AG08396 (cell line): ENCODE data around the gene NLRP1.

ENCODE experiments used
- DNase-seq: peaks from one replicate; pipeline ENCODE4 v3.0.0; 2012; ENCODE audit warnings: low spot score, mixed read lengths

The NLRP1 gene

DNA sequence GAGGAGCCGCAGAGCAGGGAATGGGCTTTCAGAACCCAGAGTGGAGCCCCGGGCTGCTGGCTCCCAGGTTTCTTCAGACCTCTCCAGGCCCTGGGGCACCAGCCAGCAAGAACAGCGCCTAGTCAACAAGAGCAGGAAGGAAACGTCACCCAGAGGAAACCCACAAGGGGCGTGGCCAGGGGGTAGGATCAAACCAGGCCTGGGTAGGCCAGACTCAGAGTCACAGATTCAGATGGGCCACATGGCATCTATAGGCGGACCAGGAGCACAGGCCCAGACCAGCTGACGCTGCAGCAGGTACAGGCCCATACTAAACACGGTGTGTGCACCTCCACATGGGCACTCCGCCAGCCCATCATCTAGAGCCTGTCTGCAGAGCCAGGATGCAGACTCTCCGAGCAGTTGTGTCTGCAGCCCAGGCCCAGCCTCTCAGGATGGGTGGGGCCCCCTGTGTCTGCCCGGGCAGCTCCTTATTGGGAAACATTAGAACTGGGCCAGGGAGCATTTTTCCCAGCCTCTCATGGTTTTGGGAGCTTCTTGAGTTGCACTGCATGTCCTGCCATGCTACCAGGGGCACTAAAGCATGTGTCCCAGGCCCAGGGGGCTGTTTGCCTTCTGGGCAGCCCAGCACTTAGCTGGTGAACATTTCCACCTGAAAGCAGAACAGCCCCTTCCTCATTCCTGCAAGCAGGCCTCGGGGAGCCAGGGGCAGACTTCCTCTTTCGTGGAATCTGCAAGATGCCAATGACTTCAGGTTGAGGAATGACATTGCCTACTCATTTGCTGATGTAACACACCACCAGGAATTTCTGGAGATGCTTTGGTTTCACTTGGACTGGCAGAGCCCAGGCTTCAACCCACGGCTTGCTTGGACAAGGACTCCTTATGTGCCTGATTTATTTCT, at the start of gene NLRP1:
TSS of gene NLRP1 (minus strand) at position 127 of the 904 bp plus-strand sequence. CDS start 552 bp downstream, outside the sequence.
- DNase-seq, result peak; percentile 91

DNA sequence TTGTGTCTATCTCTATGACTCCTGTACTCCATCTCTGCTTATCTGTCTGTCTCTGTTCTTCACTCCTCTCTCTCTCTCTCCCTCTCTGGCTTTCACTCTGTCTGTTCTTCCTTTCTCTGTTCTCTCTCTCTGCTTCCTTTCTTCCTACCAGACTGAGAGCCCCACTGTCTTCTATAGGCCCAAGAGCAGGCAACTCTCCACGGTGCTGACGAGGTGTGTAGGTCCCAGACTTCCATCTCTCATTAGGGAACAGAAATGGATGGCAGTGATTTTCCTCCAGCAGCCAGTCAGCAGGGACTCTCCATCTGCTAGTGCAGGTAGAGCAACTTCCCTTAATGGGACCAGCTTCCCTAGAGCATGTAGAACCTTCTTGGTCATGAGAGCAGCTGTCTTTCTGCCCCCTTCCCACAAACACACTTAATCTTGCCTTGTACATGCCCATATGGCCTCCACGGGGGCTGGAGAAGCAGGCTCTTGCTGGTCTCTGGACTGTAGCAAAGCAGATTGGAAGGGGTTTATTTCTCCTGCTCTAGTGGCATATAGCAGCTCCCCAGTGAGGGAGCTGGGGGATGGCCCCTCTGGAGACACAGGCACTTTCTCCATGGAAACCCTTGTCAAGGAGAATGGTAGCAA, 47.8 kb upstream of the NLRP1 start:
- no peak for DNase-seq

- DNase-seq, result peak; percentile 65
Measured at GRCh38 chr17:5630434-5630833, 46.1 kb upstream of the NLRP1 start.

DNA sequence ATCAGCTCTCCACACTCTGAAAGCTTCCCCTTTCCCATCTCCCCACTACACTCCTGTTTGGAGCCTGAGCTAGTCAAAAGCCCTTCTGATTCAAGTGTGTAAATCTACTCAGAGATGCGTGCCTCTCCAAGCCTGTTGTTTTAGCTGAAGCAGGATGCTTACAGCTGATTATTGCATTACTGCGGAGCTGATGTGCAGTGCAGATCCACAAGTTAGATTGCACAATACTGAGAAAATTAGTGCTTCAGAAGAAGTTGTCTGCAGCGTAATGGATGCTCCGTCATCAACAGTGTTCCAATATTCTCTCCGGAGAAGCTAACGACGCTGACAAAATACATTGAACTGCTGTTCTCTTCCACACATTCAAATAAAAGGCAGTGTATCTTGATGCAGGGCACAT, 44.8 kb upstream of the NLRP1 start:
- no peak for DNase-seq

DNA sequence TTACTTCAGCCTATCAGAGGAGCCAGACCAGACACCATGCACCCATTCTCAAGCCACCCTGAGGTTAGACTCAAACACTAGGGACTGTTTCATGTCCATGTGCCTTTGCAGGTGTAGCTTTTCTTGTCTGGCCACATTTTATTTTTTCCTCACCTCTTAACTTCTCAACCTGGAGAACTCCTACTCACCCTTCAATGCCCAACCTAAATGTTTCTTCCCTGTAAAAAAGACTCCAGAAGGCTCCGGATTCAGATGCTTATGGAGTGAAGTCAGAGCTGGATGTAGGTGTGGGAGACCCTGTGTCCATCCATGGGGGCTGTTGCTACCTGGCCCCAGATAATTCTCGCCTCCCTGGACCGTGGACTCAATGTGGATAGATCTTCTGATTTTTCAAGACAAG, 44.0 kb upstream of the NLRP1 start:
- DNase-seq, result no peak

- DNase-seq, result no peak
Measured at GRCh38 chr17:5624211-5624610, 39.9 kb upstream of the NLRP1 start.

GRCh38 chr17:5621729-5622128, 37.4 kb upstream of the NLRP1 start:
- no peak for DNase-seq

DNA sequence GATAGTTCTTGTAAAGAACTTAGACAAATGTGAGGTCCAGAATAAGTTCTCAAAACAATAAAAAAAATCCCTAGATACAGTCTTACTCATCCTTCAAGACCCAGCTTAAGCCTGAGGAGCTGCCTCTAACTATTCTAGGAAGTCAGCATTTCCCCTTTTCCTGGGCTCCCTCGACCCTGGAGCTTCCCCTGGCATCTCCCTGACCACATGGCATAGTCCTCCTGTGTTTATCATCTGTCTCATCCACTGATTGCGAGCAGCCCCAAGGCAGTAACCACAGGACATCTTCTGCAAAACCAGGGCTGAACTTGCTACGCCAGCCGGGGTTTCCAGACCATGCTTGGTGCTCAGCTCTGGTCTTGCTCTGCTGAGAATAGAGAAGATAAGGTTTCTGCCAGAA, 36.7 kb upstream of the NLRP1 start:
- no peak for DNase-seq

GRCh38 chr17:5619088-5619740, 34.9 kb upstream of the NLRP1 start:
- no peak for DNase-seq

- no peak for DNase-seq
Measured at GRCh38 chr17:5618476-5618875, 34.2 kb upstream of the NLRP1 start.

DNA sequence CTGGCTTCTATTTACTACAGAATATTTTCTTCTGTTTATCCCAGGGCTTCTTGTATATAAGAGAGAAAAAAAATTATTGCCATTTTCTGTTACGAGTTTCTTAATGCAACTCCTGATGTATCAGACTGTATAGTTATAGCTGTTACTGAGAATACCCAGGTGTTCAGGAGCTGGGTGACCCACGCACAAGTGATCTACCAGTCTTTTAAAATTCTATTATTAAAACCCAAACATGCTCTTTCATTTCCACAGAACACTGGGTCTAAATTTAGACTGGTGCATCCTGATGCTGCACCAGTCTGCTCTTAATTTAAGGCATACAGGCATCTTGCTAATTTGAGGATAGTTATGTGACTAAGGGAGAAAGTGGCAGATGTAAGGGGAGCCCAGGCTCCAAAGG, 31.2 kb upstream of the NLRP1 start:
- no peak for DNase-seq

- DNase-seq, result no peak
Measured at GRCh38 chr17:5610956-5611355, 26.6 kb upstream of the NLRP1 start.

DNA sequence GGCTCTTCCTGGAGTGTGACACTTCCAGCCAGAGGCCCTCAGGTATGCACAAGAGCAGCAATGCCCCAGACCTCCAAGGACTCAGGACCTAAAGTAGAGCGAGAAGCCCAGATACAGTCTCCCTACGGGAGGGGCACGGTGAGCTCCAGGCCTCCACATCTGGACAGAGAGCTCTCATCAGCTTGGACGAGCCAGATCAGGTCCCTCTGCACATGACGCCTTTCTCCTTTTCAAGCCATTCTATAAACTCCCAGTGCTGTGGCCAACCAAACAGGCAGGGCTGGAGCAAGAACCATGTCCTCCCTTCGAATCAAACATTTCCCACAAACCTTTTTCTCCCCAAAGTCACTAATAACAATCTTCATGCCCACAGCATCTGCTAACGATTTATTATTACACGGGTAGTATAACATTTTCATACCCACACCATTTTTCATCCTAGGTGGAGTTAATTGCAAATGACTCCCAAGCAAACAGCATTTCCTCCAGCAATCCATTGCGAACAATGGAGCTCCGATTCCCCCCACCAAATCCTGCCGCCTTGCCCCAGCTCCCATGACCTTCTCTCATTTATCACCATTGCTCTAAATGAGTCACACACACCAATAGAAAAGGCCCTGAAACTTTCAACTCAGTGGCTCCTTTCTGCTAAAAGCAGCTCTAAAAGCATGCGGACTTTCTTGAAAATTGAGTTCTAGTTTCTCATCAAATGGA, 24.2 kb upstream of the NLRP1 start:
- DNase-seq, result no peak

GRCh38 chr17:5607946-5608345, 23.6 kb upstream of the NLRP1 start:
- DNase-seq, result no peak

DNA sequence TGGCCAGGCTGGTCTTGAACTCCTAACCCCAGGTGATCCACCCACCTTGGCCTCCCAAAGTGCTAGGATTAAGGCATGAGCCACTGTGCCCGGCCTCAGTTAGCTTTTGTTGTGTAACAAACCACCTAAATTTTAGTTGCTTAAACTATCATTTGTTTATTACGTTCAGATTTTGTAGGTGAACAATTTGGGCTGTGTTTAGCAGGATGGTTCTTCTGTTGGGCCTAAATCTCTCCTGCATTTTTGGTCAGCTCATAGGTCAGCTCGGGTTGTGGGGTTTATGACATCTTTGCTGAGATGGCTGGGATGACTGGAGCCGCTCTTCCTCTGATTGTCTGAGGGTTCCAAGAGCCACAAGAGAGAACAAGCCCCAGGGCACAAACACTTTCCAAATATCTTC, 21.1 kb upstream of the NLRP1 start:
- DNase-seq, result no peak

DNA sequence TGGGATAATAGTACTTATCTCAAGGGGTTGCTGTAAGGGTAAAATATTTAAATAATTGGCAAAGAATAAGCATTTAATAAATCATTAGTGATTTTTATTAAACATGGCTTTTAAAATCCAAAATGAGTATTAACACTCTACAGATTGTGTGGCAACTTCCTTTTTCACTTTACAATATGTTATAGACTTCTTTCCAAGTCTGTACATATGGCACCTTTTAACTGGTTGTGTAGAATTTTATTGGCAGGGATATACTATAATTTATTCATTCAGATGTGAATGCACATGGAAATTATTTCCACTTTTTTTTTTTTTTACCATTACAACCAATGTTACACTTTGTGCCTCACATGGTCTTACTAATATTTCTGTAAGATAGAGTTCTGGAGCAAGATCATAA, 15.7 kb upstream of the NLRP1 start:
- no peak for DNase-seq

DNA sequence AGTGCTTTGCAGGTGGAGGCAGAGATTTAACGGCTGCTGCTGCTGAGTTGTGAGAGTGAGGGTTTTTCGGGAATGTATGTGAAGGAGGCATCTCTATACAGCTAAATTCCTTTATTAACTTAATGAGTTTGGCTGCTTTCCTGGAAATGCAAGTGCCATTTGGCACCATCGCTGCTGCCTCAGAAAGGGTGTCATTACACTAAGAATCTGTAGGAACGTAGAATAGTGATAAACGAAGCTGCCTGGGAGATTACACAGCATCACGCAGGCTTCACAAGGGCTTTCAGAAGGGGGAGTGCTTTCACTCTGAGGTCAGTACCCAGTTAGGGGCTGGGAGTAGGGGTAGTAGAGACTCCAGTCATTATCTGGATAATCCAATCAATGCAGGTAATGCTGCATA, 14.1 kb upstream of the NLRP1 start:
- DNase-seq, result no peak

DNA sequence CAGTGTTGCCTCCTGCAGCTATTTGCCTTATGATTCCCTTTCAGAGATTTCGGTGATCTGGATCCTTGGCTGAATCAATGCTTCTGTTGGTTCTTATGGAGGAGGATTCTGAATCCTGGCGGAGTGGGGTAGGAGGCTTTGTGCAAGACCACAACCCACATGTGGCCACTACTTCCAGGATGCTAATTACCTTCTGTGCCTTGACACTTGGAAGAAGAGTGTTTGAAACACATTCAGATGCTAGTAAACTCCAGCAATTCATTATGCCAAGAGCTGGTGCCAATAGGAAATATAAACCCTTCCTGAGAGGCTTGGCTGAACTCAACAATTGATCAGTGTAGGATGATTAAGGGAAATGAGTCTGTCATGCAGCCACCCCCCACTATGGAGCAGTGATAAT, 12.1 kb upstream of the NLRP1 start:
- no peak for DNase-seq

- DNase-seq, result no peak
Measured at GRCh38 chr17:5595831-5596230, 11.5 kb upstream of the NLRP1 start.

DNA sequence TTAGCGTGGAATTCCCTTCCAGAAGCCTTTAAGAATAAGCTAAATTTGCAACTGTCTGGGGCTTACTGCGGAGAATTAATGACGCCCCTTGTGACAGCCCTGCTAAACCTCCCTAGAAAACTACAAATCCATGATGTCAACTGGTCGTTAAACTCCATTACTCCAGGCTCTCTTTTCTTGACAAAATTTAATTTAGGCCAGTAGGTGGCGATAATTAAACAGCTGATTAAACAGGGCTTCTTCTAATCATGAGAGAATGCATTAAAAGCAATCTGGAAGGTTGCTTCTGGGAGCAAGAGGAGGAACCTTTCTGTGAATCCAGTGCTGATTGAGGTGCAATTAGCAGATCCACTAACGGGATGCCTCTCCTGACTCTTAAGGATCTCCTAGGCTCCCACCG, 8.1 kb upstream of the NLRP1 start:
- DNase-seq, result peak; percentile 28

DNA sequence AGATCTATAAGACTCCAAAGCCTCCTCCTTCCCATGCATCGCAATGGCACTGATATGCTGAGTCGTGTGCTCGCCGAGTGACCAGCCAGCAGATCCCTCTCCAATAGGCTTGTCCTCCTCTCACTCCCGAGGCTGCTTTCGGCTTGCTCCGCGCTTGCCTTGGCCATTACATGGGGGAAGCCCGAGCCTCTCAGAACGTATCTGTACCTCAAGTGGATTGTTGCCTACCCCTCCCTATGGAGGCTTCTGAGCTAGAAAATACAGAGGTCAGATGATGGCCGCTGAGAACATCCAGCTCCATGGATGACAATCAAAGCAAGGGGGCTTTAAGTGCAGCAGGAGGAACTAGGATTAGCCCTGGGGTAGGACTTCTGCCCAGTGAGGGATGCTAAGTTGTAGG, 7.7 kb upstream of the NLRP1 start:
- no peak for DNase-seq

DNA sequence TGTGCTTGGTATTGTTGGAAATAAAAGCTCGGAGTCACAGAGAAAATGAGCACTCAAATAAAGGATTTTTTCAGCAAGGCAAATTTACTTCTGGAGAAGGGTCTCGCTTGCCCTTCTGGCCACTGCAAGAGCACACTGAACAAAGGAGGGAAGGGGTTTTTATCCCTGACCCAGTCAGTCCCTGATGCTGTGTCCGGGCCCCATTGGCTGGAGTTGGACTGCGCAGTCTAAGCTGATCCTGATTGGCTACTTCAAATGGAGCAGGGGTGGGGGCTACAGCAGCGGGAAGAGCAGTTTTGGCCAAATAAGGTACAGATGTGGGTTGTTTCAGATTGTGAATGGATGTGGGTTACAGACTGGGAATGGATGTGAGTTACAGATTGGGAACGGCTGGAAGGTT, 4.3 kb upstream of the NLRP1 start:
- DNase-seq, result no peak
